IPS-18c (cell line): ENCODE data around the gene MCF2L2.
"Not testable (repeated sequence)": the region's sequence is repeated elsewhere in the genome, so short reads cannot be mapped to it uniquely, and the experiment has no call there.

Experiments
- H3K4me3 ChIP-seq: 2 replicates; pipeline ENCODE4 v1.7.0; 2013; ENCODE audit warnings: low read depth, mild to moderate bottlenecking, low read length, moderate library complexity; ENCODE audit not compliant: insufficient read depth
- H3K9me3 ChIP-seq: one replicate; pipeline ENCODE4 v1.6.1; 2013; ENCODE audit warnings: mild to moderate bottlenecking, low read length, moderate library complexity; ENCODE audit not compliant: control insufficient read depth, insufficient read depth

The MCF2L2 gene

GRCh38 chr3:183448369-183449128 is 20.1 kb upstream of the MCF2L2 start:
- peak overlapping the region; percentile 97 for H3K4me3 ChIP-seq
- peaks cover under 1% of the 10 kb centered on the region for H3K9me3 ChIP-seq

GRCh38 chr3:183447206-183448001 is 19.0 kb upstream of the MCF2L2 start:
- Histone ChIP-seq H3K4me3 (peak overlapping the region; percentile 97), H3K9me3 (peaks cover 3% of the 10 kb centered on the region)

GRCh38 chr3:183446838-183447205 is 18.4 kb upstream of the MCF2L2 start:
- peak overlapping the region; percentile 97; the same call in 1 of the 2 replicates for H3K4me3 ChIP-seq
- peaks cover 3% of the 10 kb centered on the region for H3K9me3 ChIP-seq

GRCh38 chr3:183444748-183445147 is 16.3 kb upstream of the MCF2L2 start:
- no peak overlapping the region for H3K4me3 ChIP-seq
- peaks cover 3% of the 10 kb centered on the region for H3K9me3 ChIP-seq

GRCh38 chr3:183443395-183444385 is 15.3 kb upstream of the MCF2L2 start:
- peaks cover 3% of the 10 kb centered on the region for H3K9me3 ChIP-seq

GRCh38 chr3:183442994-183443393 is 14.6 kb upstream of the MCF2L2 start:
- H3K9me3 ChIP-seq = peaks cover 3% of the 10 kb centered on the region
- no peak overlapping the region for H3K4me3 ChIP-seq

More at GRCh38 chr3:183443395-183444385, 15.3 kb upstream of the MCF2L2 start:
- H3K4me3 ChIP-seq = no peak overlapping the region

- H3K9me3 ChIP-seq, H3K4me3 ChIP-seq: not testable (repeated sequence)
Observed at GRCh38 chr3:183440521-183440920, 12.1 kb upstream of the MCF2L2 start.

- Histone ChIP-seq H3K4me3 (no peak overlapping the region), H3K9me3 (peaks cover 3% of the 10 kb centered on the region)
Observed at GRCh38 chr3:183439515-183439914, 11.1 kb upstream of the MCF2L2 start.

GRCh38 chr3:183438735-183439134 is 10.3 kb upstream of the MCF2L2 start:
- H3K4me3 ChIP-seq = no peak overlapping the region

GRCh38 chr3:183437666-183438564 is 9.5 kb upstream of the MCF2L2 start:
- Histone ChIP-seq H3K4me3 (no peak overlapping the region), H3K9me3 (no peaks in the 10 kb centered on the region)

More at GRCh38 chr3:183438735-183439134, 10.3 kb upstream of the MCF2L2 start:
- H3K9me3 ChIP-seq = peaks cover 3% of the 10 kb centered on the region

- H3K9me3 ChIP-seq = no peaks in the 10 kb centered on the region
- no peak overlapping the region for H3K4me3 ChIP-seq
Observed at GRCh38 chr3:183437061-183437460, 8.6 kb upstream of the MCF2L2 start.

GRCh38 chr3:183435661-183436060 is 7.2 kb upstream of the MCF2L2 start:
- no peaks in the 10 kb centered on the region for H3K9me3 ChIP-seq
- no peak overlapping the region for H3K4me3 ChIP-seq

GRCh38 chr3:183434992-183435391 is 6.6 kb upstream of the MCF2L2 start:
- Histone ChIP-seq H3K4me3 (no peak overlapping the region), H3K9me3 (no peaks in the 10 kb centered on the region)

- no peak overlapping the region for H3K4me3 ChIP-seq
- H3K9me3 ChIP-seq = no peaks in the 10 kb centered on the region
Observed at GRCh38 chr3:183434503-183434902, 6.1 kb upstream of the MCF2L2 start.

- H3K9me3 ChIP-seq = no peaks in the 10 kb centered on the region
- no peak overlapping the region for H3K4me3 ChIP-seq
Observed at GRCh38 chr3:183430325-183430957, 2.0 kb upstream of the MCF2L2 start.

- no peaks in the 10 kb centered on the region for H3K9me3 ChIP-seq
- peak overlapping the region; percentile 78 for H3K4me3 ChIP-seq
Observed at GRCh38 chr3:183427876-183428446, 458 bp downstream of the MCF2L2 start.
